ENCODE results near the gene COL12A1. TPM values are rescaled to one million over a fixed set of nuclear protein-coding genes. Genes with fewer than 3 reads are reported as not detected.

The COL12A1 gene
- total and polyA plus RNA-seq, 9 of the 15 experiments (the other 6 are each of a cell fraction or from before 2014, with no cell fraction given): 0.11 TPM; not detected in 8

- TF ChIP-seq REST (IDR thresholded peaks at IDR 0.05; ENCODE audit: borderline replicate concordance): peak; percentile 75; the same call in 1 of the 2 replicates
- no peak for TF ChIP-seq REST (CRISPR knock-in tag; IDR thresholded peaks at IDR 0.05; ENCODE audit: low read depth)
- TF ChIP-seq THRAP3 (IDR thresholded peaks at IDR 0.05; ENCODE audit: borderline replicate concordance): no peak
These were observed 2.7 kb upstream of the COL12A1 start (continued) for GRCh38 chr6:75208298-75209183.

Data from K562 (cell line).